H1 (cell line): Measurements from ENCODE around the gene NME4. TPM values are rescaled to one million over a fixed set of nuclear protein-coding genes. Genes with fewer than 3 reads are reported as not detected.

ENCODE experiments used
- BCL11A ChIP-seq, 2 experiments: IDR thresholded peaks; one replicate each; pipeline ENCODE4 v1.6.1; 2011; ENCODE audit warnings: low read depth in 2 of 2, low read length in 2 of 2, mild to moderate bottlenecking in 2 of 2
- CBX5 ChIP-seq: fragments of 300-800, 300-1000 bp; sonication (generic); IDR thresholded peaks from 2 replicates; pipeline ENCODE4 v1.7.1; 2016; ENCODE audit warnings: antibody characterized with exemption, low read length, low read depth
- CHD1 ChIP-seq: IDR thresholded peaks from 2 replicates; pipeline ENCODE4 v1.6.1; 2012; ENCODE audit warnings: low read depth, low read length, improper control_type of control experiment
- CHD7 ChIP-seq: fragments of 300-600 bp; sonication (generic); IDR thresholded peaks from 2 replicates; pipeline ENCODE4 v1.7.1; 2012; ENCODE audit warnings: low read length, moderate library complexity, mild to moderate bottlenecking, inconsistent platforms; ENCODE audit not compliant: insufficient replicate concordance
- EP300 ChIP-seq, 2 experiments: IDR thresholded peaks; 1 replicate in 1 of 2; 2 replicates in 1 of 2; pipeline ENCODE4 v1.6.1; 2011 to 2012; ENCODE audit warnings: low read depth in 2 of 2, low read length in 2 of 2, mild to moderate bottlenecking in 2 of 2, borderline replicate concordance in 1 of 2, inconsistent platforms in 1 of 2, moderate library complexity in 1 of 2
- EZH2 ChIP-seq: fragments of 200-600 bp; sonication (generic); IDR thresholded peaks from 2 replicates; pipeline ENCODE4 v1.7.1; 2012; ENCODE audit warnings: low read depth, mild to moderate bottlenecking, moderate library complexity, low read length, inconsistent platforms; ENCODE audit not compliant: severe bottlenecking
- NRF1 ChIP-seq: IDR thresholded peaks from 2 replicates; pipeline ENCODE4 v1.6.1; 2011; ENCODE audit warnings: mild to moderate bottlenecking, low read depth, low read length, improper control_type of control experiment
- SAP30 ChIP-seq: fragments of 300-600 bp; sonication (generic); IDR thresholded peaks from 2 replicates; pipeline ENCODE4 v1.7.1; 2012; ENCODE audit warnings: low read length, moderate library complexity, mild to moderate bottlenecking, inconsistent platforms; ENCODE audit not compliant: insufficient read depth, insufficient replicate concordance
- SIX5 ChIP-seq: IDR thresholded peaks from 2 replicates; pipeline ENCODE4 v1.6.1; 2011; ENCODE audit warnings: mild to moderate bottlenecking, low read depth, low read length
- TEAD4 ChIP-seq: IDR thresholded peaks from 2 replicates; pipeline ENCODE4 v1.6.1; 2012; ENCODE audit warnings: low read depth, low read length, inconsistent platforms, mixed read lengths
- polyA plus RNA-seq, 7 experiments: library from polyadenylated mRNA; depleted of rRNA in 3 of 7; stranded (reverse) in 5 of 7; unstranded in 2 of 7; fragments of >200 nt in 5 of 7; fragments of 200-250 nt in 2 of 7; gene quantifications; 1 replicate in 5 of 7; 2 replicates in 1 of 7; 4 replicates in 1 of 7; pipeline versions ENCODE4 v1.2.1 to v1.2.3, GENCODE V29; 2011 to 2013; ENCODE audit warnings: missing spikeins in 2 of 7, mixed read lengths in 2 of 7
- total RNA-seq: library from RNA; stranded (reverse); fragmentation: NEBNext Ultra II Directional; extraction: Animal tissue kit (Norgen Biotek cat#: 25700); gene quantifications from 2 replicates; pipeline ENCODE4 v1.2.1, GENCODE V29; 2021

Gene NME4
- total and polyA plus RNA-seq, 2 of the 8 experiments (the other 6 are each of a cell fraction or from before 2014, with no cell fraction given), result 408 to 863 TPM

- TF ChIP-seq EP300 (IDR thresholded peaks at IDR 0.05; ENCODE audit: borderline replicate concordance in 1 of 2, low read depth in 2 of 2, low read length in 2 of 2), result no peak
- TF ChIP-seq CBX5, result no peak
- TF ChIP-seq SAP30, result no peak
- TF ChIP-seq EZH2, result no peak
- TF ChIP-seq SIX5, result no peak
- no peak for TF ChIP-seq NRF1
- TF ChIP-seq TEAD4, result no peak
- TF ChIP-seq CHD7, result no peak
- TF ChIP-seq CHD1, result no peak
- TF ChIP-seq BCL11A (IDR thresholded peaks at IDR 0.05; ENCODE audit: low read depth in 2 of 2, low read length in 2 of 2), result no peak
Observed at GRCh38 chr16:383326-384051, 13.5 kb upstream of the NME4 start (continued).
